Measurements from ENCODE around the gene GPR15LG.

The GPR15LG gene

GRCh38 chr10:84214612-84215235, 41.1 kb downstream of the GPR15LG start:
- no peak for DNase-seq (ENCODE audit: low spot score)

- DNase-seq (ENCODE audit: low spot score), result no peak
Measured at GRCh38 chr10:84216834-84217233, 43.2 kb downstream of the GPR15LG start.

- DNase-seq (ENCODE audit: low spot score), result no peak
Measured at GRCh38 chr10:84217746-84218145, 44.1 kb downstream of the GPR15LG start.

- DNase-seq (ENCODE audit: low spot score), result no peak
Measured at GRCh38 chr10:84221916-84222315, 48.3 kb downstream of the GPR15LG start.

- DNase-seq (ENCODE audit: low spot score), result no peak
Measured at GRCh38 chr10:84224411-84225028, 50.9 kb downstream of the GPR15LG start.

GRCh38 chr10:84225427-84226173, 52.0 kb downstream of the GPR15LG start, which contains the start of gene LRIT2:
Gene LRIT2, minus strand, starts transcription at chr10:84225544. Its CDS starts 24 bp downstream, at chr10:84225520.
- DNase-seq (ENCODE audit: low spot score), result no peak

- no peak for DNase-seq (ENCODE audit: low spot score)
Measured at GRCh38 chr10:84226616-84227015, 53.0 kb downstream of the GPR15LG start.

GRCh38 chr10:84227810-84228209, 54.2 kb downstream of the GPR15LG start:
- no peak for DNase-seq (ENCODE audit: low spot score)

GRCh38 chr10:84230359-84230758, 56.8 kb downstream of the GPR15LG start:
- DNase-seq (ENCODE audit: low spot score), result no peak

- DNase-seq (ENCODE audit: low spot score), result no peak
Measured at GRCh38 chr10:84232376-84232775, 58.8 kb downstream of the GPR15LG start.

GRCh38 chr10:84233940-84234339, 60.3 kb downstream of the GPR15LG start:
- DNase-seq (ENCODE audit: low spot score), result no peak

GRCh38 chr10:84234479-84234878, 60.9 kb downstream of the GPR15LG start:
- DNase-seq (ENCODE audit: low spot score), result no peak
